ENCODE results near the gene UNC45B.
"Not testable (repeated sequence)": the region's sequence is repeated elsewhere in the genome, so short reads cannot be mapped to it uniquely, and the experiment has no call there.

The UNC45B gene

DNA sequence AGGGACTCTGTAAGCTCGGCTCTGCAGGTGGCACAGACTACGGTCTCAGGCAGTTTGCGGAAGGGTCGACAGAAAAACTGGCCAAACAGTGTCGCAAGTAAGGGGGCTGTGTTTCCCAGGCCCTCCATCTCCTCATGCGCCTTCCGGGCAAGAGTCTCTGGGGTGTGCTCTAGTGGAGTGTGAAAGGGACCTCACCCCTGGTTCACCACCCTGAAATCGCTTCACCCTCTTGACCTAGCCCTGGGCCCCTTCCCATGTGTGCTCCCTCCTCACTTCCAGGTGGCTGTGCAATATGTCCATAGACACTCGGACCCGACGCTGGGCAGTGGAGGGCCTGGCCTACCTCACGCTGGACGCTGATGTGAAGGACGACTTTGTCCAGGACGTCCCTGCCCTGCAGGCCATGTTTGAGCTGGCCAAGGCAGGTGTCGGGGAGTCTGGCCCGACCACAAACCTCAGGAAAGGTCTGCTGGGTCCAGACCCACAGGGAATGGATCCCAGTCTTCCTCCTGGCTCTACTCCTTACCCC lies 22.3 kb downstream of the UNC45B start:
- TF ChIP-seq, protein P1, sequence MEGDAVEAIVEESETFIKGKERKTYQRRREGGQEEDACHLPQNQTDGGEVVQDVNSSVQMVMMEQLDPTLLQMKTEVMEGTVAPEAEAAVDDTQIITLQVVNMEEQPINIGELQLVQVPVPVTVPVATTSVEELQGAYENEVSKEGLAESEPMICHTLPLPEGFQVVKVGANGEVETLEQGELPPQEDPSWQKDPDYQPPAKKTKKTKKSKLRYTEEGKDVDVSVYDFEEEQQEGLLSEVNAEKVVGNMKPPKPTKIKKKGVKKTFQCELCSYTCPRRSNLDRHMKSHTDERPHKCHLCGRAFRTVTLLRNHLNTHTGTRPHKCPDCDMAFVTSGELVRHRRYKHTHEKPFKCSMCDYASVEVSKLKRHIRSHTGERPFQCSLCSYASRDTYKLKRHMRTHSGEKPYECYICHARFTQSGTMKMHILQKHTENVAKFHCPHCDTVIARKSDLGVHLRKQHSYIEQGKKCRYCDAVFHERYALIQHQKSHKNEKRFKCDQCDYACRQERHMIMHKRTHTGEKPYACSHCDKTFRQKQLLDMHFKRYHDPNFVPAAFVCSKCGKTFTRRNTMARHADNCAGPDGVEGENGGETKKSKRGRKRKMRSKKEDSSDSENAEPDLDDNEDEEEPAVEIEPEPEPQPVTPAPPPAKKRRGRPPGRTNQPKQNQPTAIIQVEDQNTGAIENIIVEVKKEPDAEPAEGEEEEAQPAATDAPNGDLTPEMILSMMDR (IDR thresholded peaks at IDR 0.05): no peak
- Histone ChIP-seq H3K9me3 (no peaks in the 10 kb centered on the region), H3K27me3 (peaks cover 6% of the 10 kb centered on the region), H3K27ac (no peak overlapping the region), H3K4me3 (ENCODE audit: low read depth in 1 of 2, low read length in 1 of 2) (no peak overlapping the region), H3K36me3 (no peaks in the 10 kb centered on the region), H3K4me1 (ENCODE audit: control insufficient read depth in 1 of 2, insufficient read depth in 1 of 2, low read depth in 1 of 2, low read length in 1 of 2) (no peaks in the 10 kb centered on the region)

DNA sequence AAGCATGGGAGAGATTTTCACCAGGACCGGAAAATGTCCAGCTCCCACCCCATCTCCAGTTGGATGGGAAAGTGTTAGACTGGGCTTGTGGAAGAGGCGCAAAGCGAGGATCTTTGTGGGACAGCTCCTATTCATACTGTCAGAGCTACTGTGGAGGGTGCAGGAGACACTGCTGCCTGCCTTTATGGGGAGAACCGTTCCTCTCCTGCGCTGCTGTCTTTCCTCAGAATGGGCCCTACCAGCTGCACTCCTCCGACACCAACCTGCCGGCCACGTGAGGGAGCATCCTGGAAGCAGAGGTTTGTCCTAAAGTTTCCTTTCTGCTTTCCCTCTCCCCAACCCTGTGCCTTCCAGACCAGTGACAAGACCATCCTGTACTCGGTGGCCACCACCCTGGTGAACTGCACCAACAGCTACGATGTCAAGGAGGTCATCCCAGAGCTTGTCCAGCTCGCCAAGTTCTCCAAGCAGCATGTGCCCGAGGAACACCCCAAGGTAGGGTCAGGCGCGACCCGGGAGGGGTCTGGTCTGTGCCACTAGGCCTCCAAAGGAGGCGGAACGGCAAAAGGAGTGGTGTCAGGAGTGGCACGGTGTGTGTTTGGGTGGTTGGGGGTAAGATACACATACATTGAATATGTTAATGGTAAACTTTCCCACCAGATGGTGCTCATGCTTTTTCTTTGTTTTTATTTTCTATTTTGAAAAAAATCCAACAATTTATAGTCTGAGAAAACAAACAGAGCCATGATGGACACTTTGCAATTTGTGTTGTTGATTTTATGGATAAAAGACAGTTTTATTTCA lies 23.6 kb downstream of the UNC45B start:
- Histone ChIP-seq H3K9me3 (no peaks in the 10 kb centered on the region), H3K27ac (no peak overlapping the region), H3K36me3 (no peaks in the 10 kb centered on the region), H3K4me1 (ENCODE audit: control insufficient read depth in 1 of 2, insufficient read depth in 1 of 2, low read depth in 1 of 2, low read length in 1 of 2) (no peaks in the 10 kb centered on the region), H3K27me3 (peaks cover 3% of the 10 kb centered on the region), H3K4me3 (ENCODE audit: low read depth in 1 of 2, low read length in 1 of 2) (no peak overlapping the region)
- TF ChIP-seq, protein P1 (IDR thresholded peaks at IDR 0.05): no peak

DNA sequence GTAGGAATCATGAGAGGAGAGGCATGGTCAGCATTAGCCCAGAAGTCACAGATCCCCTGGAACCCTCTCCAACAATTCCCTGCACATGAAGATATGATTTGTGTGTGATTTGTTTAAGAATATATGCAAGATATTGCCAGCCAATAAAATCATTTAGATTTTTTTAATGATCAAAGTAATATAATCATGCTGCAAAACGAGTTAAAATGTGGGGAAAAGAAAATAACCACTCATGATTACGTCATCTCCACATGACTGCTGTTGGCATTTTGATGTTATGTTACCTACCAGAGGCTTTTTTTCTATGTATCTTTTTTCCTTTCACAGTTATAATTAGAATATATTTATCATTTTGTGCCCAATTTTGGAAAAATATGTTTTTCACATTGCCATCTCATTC lies 24.2 kb downstream of the UNC45B start:
- H3K36me3 ChIP-seq: no peaks in the 10 kb centered on the region
- peaks cover 4% of the 10 kb centered on the region for H3K27me3 ChIP-seq
- no peak overlapping the region for H3K4me3 ChIP-seq (ENCODE audit: low read depth in 1 of 2, low read length in 1 of 2)
- H3K4me1 ChIP-seq (ENCODE audit: control insufficient read depth in 1 of 2, insufficient read depth in 1 of 2, low read depth in 1 of 2, low read length in 1 of 2): no peaks in the 10 kb centered on the region
- TF ChIP-seq, protein P1 (IDR thresholded peaks at IDR 0.05): no peak
- no peaks in the 10 kb centered on the region for H3K9me3 ChIP-seq
- no peak overlapping the region for H3K27ac ChIP-seq

DNA sequence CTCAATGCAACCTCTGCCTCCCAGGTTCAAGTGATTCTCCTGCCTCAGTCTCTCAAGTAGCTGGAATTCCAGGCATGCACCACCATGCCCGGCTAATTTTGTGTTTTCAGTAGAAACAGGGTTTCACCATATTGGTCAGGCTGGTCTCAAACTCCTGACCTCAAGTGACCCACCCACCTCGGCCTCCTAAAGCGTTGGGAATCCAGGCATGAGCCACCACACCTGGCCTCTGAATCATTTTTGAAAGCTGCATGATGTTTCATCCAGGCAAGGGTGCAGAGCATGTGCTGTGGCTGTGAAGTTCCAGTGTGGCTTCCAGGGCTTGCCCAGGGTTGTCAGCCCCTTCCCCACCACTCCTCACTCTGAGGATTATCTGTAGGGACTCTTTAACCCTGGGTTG lies 24.7 kb downstream of the UNC45B start:
- H3K9me3 ChIP-seq; H3K36me3 ChIP-seq; H3K4me1 ChIP-seq (ENCODE audit: control insufficient read depth in 1 of 2, insufficient read depth in 1 of 2, low read depth in 1 of 2, low read length in 1 of 2); H3K27me3 ChIP-seq; H3K4me3 ChIP-seq (ENCODE audit: low read depth in 1 of 2, low read length in 1 of 2); H3K27ac ChIP-seq: not testable (repeated sequence)

DNA sequence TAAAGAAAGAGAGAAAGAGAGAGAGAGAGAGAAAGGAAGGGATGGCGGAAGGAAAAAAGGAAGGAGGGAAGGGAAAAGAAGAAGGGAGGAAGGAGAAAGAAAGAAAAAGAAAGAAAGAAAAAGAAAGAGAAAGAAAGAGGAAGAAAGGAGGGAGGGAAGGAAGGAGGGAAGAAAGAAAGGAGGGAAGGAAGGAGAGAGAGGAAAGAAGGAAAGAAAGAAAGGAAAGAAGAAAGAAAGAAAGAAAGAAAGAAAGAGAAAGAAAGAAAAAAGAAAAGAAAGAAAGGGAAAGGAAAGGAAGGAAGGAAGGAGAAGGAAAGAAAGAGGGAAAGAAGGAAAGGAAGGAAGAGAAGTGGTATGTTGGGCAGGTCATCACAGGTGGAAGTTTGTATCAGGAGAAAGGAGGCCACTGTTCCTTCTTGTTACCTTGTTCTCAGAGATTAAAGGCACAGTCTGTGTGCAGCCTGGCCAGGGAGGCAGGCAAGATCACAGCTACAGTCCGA lies 27.3 kb downstream of the UNC45B start:
- Histone ChIP-seq H3K27me3 (peaks cover 4% of the 10 kb centered on the region), H3K27ac (no peak overlapping the region), H3K36me3 (no peaks in the 10 kb centered on the region), H3K4me3 (ENCODE audit: low read depth in 1 of 2, low read length in 1 of 2) (no peak overlapping the region), H3K9me3 (no peaks in the 10 kb centered on the region), H3K4me1 (ENCODE audit: control insufficient read depth in 1 of 2, insufficient read depth in 1 of 2, low read depth in 1 of 2, low read length in 1 of 2) (no peaks in the 10 kb centered on the region)
- TF ChIP-seq, protein P1 (IDR thresholded peaks at IDR 0.05): no peak

Measured in neutrophil (primary cell).